HG03571 (cell line): ENCODE results near the gene RPS3.

Experiments used
- ATAC-seq: cut with Tn5 transposase; IDR thresholded peaks from one replicate; pipeline ENCODE4 v1.9.1; 2021; ENCODE audit not compliant: unreplicated experiment

Gene RPS3

GRCh38 chr11:75434886-75435570 is 35.7 kb downstream of the RPS3 start:
- ATAC-seq = no peak

DNA sequence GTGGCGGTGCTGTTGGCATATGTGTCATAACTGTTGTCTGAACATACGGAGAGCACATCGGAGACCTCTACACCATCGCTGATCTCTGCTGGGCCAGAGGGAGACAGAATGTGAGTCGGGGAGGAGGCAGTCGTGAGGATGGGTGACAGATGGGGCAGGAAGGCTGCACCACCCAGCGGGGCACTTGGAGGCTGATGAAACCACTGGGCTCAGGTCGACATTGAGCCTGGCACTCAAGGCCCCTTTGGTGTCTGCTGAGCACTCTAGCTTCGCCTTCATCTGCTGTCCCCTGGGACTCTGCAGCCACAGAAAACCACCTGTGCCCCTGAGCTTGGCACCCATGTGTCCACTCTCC is 36.2 kb downstream of the RPS3 start:
- no peak for ATAC-seq

DNA sequence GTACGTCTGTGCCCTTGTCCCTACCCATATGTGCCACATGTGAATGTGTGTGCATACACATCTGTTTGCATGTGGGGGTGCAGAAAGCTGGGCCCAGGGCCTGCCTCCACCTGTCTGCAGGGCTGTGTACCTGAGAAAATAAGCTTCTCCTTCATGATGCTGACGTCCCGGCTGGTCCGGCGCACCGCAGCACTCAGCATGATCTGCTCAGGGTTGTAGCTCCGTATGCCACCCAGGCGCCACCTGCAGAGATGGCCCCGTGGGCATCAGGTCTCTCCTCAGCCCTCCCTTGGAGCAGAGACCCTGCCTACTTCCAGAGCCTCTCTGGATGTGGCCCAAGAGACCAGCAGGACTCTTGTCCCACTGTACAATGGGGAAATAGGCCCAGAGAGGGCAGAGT is 37.5 kb downstream of the RPS3 start:
- ATAC-seq = no peak

DNA sequence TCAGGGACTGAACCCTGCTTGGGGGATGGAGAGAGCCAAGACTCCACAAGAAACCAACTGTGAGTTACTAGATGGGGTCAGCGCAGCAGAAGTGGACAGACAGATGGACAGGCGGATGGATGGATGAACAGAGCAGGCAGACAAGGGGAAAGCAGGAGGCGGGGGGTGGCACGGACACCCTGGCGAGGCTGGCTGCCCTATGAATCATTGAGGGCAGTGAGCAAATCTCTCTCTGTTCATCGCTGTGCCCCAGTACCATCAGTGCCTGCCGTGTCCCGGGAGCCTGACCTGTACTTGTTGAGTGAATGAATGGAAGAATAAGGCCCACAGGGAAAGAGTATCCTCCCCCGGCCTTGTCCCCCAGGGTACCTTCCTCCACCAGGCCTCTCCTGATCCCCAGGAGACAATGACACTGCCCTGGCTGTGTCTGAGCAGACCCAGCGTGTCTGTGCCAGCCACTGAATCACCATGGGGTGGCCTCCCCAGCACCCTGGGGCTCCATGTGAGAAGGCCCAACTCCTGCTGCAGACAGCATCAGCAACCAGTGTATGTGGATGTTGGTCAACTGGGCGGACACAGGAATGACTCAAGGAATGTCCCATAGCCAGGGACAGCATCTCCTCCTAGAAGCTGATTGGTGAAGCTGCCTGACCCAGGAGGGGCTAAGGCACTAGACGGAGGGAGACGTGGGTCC is 38.8 kb downstream of the RPS3 start:
- no peak for ATAC-seq

DNA sequence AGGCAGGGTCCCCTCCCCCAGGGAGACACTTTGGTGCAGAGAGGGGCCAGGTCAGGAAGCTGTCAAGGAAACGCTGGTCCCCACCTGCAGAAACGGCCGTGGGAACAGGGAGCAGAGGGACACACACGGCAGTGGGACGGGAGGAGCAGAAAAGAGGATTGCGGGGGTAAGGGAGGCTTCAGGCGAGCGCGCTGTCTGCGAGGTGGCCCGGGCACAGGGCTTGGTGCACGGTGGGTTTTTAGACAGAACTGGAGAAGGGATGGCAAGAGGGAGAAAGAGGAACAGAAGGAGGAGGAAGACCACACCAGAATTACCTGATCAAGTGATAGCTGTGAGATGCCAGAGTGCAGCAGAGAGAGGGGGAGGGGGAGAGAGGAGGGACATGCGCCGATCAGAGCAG is 39.7 kb downstream of the RPS3 start:
- ATAC-seq = no peak

- no peak for ATAC-seq
Measured at GRCh38 chr11:75439495-75440120, 40.3 kb downstream of the RPS3 start.

- ATAC-seq = no peak
Measured at GRCh38 chr11:75440960-75441803, 41.9 kb downstream of the RPS3 start.

DNA sequence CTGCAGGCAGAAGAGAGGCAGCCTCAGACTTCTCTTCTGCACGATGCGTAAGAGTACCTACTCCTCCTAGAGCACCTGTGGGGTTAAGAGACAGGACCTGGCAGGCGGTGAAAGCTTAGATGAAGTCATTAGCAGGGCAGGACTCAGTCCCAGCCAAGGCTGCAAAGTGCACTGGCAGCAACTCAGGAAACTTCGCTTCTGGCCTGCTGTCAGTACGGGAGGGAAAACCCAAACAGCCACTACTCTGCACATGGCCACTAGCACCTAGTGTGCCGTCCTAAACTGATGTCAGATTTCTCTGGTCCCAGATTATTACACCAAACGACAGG is 42.5 kb downstream of the RPS3 start:
- no peak for ATAC-seq

- no peak for ATAC-seq
Measured at GRCh38 chr11:75442161-75442885, 43.0 kb downstream of the RPS3 start.

DNA sequence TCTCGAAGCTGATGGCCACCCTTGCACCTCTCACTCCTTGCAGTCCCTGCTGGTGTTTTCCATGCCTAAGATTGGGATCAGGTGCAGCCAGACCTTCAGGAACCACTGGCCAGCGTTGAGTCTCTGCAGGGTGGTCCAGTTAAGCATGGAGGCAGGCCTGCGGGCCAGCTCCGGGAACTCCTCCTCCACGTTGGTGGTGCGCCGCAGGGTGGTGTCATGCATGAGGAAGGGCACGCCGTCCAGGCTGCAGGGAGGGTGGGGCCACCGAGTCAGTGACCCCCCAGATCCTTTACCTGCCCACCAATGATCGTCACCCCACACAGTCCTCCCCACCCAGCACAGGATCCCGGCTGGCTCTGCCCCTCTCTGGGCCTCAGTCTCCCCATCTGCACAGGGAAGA is 43.7 kb downstream of the RPS3 start:
- ATAC-seq = no peak

DNA sequence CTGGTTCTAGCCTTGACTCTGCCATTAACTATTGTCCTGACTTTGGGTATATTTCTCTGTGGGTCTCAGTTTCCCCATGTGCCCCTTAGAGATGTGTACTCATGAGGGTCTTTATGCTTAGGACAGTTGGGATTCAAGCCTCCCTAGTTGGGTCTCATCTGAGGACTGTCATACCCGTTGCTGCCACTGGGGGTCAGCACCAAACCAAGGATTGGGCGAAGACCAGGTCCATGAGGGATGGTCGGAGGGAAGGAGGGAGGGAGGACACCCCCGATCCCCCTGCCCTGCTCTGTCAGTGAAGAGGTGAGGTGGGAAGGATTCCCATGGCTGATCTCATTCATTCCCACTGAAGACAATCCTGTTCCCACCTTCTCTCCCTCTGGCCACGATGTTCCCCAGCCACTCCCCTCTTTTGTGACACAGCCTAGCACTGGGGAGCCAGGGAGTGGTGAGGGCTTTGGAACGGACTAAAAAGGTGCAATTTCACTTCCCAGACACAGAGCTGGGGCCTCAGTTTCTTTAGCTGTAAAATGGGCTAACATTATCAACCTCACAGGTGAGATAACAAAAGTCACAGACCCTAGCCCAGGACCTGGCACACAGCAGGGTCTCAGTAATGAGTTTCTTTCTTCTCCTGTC is 46.1 kb downstream of the RPS3 start:
- ATAC-seq = no peak

DNA sequence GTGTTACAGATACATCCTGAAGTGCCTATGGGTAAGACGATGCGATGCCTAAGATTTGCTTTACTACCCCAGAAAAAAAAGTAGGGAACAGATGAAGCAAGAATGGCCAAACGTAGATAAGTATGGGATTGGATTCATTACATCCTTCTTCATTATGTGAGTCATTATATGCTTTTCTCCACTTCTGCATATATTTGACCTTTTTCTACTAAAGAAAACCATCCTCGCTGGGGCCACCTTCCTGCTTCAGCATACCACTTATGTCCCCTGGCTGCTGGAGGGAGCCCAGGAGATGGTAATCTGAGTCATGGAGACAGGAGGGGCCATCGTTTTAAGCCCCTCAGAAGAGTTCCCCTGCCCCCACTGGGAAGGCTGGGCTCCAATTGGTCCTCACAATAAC is 48.1 kb downstream of the RPS3 start:
- ATAC-seq = no peak

DNA sequence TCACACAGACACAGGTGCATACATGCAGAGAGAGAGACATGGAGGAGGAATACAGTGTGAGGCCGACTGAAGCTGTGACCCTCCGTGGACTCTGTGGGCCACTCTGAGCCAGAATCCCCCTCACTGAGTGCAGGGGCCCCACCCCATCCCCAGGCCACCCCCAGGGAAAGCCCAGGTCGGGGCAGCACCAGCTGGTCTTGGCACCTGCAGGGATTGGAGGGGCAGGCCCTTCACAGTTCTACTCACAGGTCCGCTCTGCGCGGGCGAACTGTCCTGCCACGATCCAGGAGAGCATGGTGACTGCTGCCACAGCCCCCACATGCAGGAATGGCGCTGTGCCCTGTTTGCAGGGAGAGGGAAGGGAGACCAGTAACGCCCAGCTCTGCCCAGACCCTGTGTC is 50.0 kb downstream of the RPS3 start:
- ATAC-seq = no peak

DNA sequence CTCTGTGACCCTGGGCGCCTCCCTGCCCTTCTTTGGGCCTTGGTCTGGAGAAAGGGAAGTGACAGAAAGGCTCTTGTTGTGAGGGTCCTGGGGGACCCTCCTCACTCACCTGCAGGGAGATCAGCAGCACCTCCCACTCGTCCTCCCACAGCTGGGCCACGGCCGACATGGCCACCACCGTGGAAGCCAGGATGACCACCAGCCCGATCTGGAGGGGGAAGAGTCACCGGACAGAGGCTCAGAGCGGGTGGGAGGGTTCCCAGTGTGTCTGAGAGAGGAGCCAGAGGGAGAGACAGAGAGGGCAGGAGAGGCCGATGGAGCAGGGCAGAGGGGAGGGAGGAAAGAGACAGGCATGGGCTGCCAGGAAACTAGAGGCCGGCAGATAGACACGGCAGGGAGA is 50.5 kb downstream of the RPS3 start:
- ATAC-seq = no peak

DNA sequence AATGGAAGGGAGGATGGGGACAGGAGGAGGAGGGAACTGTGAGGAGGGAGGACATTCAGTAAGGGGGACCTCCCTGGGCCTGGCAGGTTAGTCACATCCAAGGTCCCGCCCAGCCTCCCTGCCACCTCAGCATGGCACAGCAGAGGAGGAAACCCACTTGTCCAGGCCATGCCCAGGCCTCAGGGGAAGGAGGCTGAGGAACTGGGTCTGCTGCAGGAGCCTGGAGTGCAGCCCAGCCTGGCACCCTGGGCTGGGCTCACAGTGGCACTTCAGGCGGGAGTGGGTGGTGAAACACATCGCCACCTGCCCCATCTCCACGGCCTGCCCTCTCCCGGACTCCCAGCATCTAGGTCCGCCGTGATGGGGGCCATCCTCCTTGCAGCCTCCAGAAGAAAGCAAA is 50.9 kb downstream of the RPS3 start:
- ATAC-seq = no peak

DNA sequence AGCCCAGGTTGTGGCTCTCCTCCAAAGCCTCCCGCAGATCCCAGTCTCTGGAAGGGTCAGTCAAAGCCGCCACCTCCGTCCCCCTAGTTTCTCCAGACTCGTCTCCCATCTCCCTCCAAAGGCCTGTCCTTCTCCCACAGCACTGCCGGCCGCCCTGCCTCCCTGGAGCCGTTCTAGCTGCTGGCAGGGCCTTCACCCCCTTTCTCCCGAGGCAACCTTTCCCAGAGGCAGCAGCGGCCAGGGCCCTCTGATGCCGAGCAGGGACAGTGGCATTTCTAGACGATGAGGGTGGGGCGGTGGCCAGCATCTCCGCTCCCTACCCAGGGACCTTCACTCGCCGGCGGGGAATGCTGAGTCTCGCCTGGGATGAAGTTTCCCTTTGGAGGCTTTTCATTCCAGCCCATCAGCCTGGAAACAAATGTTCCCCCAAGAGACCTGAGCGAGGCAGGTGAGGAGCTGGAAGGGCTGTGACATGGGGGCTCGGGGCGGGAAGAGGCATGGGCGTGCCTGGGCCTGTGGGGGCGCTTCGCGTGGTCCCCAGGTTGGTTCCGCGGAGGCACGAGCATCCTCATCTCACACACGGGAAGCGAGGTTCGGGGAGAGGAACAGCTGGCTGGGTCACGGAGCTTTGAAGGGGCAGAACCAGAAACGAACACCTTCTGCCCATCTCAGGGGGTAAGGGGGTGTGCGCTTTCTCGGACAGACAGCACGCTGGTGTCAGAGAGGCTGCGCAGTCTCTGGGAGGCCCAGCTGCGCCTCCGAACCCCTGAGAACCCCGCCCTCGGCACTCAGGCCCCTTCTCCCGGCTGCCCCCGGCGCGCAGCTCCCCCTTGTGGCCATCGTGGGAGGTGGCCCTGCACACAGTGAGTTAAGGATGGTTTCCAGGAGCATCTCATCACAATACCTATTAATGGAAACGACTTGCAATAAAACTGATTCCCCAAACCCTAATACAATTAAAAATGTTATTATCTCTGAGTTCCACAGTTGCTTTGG is 51.8 kb downstream of the RPS3 start:
- ATAC-seq = no peak

- ATAC-seq = no peak
Measured at GRCh38 chr11:75453916-75454655, 54.8 kb downstream of the RPS3 start.

GRCh38 chr11:75454987-75455386 is 55.7 kb downstream of the RPS3 start:
- no peak for ATAC-seq
